Measurements from ENCODE around the gene GJA4.
"Not testable (repeated sequence)": the region's sequence is repeated elsewhere in the genome, so short reads cannot be mapped to it uniquely, and the experiment has no call there.

Gene GJA4

DNA sequence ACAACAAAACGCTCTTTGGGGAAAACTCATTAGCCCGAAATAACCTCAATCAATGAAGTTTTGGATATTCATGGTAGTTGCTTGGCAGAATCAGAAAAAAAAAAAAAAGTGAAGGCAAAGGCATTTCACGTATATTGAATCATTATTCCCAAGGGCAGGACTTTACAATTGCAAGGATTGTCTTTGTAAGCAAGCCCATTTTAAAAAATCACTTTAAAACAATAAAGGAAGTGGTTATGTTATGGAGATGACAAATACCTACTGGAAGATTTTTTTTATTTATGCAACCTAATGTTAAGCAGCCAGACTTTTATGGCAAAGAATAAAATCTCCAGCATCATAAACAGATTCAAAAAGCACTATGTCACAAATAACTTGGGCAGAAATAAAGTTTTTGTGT lies 23.9 kb upstream of the GJA4 start:
- in situ Hi-C loops (cut with MboI; ENCODE audit: low sequenced_read_pairs): no loop called here

DNA sequence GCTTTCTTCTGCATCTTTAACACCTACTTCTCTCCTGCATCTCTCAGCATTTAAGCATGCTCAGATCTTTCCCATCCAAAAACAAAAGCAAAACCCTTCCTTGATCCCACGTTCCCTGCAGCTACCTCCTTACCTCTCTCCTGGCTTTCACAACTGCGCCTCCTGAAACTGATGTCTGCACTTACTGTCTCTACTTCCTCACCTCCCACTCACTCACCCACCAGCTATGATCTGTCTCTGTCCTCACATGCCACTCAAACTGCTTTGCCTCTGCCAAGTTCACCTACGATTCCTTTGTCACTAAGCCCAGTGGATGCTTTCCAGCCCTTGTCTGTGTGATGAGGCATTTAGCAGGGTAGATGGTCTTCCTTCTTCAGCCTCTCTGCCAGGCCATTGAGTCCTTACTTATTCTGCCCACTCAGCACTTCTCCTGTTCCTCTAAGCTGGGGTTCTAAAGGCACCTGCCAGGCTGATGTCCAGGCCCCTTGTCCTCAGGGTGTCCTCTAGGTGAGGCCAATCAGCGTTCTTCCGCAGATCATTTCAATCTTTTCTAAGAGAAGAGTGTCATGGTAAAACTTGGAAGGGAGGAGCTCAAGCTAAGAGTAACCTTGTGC lies 21.8 kb upstream of the GJA4 start:
- in situ Hi-C loops (cut with MboI; ENCODE audit: low sequenced_read_pairs): no loop called here

DNA sequence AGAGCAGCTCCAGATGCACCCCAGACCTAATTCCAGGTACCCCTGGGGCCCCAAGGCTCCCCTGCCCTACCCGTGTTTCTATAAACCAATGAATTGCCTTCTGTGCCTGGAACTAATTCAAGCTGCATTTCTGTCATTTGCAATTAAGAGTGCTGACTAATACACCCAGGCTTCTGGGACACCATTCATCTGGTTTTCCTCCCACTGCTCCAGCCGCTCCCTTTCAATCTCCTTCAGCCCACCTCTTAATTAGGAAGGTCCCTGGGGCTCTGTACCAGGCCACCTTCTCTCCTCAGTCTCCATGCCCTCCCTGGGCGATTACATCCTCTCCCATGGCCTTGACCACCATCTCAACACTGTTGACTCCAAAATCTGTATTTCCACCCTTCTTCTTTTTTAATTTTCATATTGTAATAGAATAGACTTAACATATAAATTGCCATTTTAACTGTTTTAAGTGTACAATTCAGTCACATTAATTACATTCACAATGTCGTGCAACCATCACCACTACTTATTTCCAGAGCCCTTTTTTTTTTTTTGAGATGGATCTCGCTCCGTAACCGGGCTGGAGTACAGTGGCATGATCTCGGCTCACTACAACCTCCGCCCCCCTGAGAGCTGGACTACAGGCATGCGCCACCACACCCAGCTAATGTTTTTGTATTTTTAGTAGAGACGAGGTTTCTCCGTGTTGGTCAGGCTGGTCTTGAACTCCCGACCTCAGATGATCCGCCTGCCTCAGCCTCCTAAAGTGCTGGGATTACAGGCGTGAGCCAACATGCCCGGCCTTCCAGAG lies 21.0 kb upstream of the GJA4 start:
- in situ Hi-C loops (cut with MboI; ENCODE audit: low sequenced_read_pairs): no loop called here

DNA sequence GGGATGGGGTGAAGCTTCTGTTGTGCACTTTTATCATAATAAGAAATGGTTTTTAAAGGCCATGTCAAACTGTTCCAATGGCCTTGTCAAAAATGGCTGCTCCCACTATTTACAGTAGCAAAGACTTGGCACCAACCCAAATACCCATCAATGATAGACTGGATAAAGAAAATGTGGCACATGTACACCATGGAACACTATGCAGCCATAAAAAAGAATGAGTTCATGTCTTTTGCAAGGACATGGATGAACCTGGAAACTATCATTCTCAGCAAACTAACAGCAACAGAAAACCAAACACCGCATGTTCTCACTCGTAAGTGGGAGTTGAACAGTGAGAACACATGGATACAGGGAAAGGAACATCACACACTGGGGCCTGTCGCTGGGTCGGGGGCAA lies 19.7 kb upstream of the GJA4 start:
- in situ Hi-C loops (cut with MboI; ENCODE audit: low sequenced_read_pairs): not testable (repeated sequence)

DNA sequence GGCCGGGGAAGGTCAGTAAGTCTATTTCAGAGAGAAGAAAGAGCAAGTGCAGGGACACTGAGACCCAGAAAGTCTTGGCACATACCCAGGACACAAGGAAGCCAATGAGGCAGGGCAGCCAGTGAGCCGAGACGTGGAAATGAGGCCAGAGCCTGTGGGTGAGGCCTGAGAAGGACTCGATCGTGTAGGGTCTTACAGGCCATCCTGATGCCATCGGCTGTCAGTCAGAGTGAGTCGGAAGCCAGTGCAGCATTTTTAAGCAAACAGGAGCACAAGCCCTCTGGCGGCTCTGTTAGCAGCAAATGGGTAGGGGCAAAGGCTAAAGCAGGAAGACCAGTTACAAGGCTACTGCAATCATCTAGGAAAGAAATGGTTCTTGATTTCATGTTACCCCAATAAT lies 17.8 kb upstream of the GJA4 start:
- in situ Hi-C loops (cut with MboI; ENCODE audit: low sequenced_read_pairs): no loop called here

DNA sequence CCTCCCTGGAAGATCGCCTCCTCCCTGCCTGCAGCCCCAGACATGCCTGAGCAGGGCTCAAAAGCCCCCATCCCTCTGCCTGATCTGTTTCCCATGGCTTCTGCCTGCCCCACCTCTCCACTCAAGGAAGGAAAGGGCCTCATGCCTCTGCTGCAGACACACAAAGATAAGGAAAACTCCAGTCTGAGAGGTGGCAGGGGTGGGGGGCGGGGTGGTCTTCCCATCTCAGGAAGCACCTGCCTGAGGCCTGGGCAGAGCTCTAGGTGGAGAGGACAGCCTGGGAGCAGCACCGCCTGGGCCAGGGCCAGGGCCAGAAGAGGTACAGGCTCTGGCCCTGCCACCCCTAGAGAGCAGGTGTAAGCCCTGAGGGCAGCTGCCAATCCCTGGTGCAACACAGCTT lies 15.9 kb upstream of the GJA4 start:
- in situ Hi-C loops (cut with MboI; ENCODE audit: low sequenced_read_pairs): no loop called here

DNA sequence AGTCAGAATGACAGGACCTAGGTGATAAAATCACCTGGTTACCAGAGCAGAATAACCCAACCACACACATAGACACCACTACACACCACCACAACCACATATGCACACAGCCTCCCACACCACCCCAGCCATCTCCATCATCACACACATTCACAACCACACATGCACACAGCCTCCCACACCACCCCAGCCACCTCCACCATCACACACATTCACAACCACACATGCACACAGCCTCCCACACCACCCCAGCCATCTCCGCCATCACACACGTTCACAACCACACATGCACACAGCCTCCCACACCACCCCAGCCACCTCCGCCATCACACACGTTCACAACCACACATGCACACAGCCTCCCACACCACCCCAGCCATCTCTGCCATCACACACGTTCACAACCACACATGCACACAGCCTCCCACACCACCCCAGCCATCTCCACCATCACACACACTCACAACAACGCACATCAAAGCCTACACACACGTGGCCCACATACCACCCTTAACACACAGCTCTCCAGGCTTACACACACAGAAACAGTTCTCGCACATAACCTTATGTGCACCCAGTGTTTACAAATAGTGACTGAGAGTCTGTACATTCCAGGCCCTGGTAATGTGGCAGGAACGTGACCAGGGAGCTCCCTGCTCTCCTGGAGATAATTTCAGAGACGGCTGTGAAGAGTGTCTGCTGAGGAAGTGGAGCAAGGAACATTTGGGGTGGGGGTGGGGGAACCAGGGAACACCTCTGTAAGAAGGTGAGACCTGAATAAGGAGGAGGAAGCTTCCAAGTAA lies 15.1 kb upstream of the GJA4 start:
- in situ Hi-C loops (cut with MboI; ENCODE audit: low sequenced_read_pairs): no loop called here

DNA sequence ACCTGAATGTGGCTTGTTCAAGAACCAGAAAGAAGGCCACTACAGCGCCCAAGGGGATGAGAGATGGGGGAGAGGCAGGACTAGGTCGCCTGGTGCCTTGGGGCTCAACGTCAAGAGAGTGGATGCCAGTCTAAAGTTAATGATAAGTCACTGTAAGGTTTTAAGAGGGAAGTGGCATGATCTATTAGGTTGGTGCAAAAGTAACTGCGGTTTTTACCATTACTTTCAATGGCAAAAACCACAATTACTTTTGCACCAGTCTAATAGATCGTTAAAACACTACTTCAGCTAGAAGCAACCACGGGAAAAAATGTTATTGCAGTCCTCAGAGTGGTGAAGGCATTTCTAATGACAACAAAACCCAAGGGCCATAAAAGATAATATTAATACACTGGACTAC lies 14.4 kb upstream of the GJA4 start:
- in situ Hi-C loops (cut with MboI; ENCODE audit: low sequenced_read_pairs): no loop called here

DNA sequence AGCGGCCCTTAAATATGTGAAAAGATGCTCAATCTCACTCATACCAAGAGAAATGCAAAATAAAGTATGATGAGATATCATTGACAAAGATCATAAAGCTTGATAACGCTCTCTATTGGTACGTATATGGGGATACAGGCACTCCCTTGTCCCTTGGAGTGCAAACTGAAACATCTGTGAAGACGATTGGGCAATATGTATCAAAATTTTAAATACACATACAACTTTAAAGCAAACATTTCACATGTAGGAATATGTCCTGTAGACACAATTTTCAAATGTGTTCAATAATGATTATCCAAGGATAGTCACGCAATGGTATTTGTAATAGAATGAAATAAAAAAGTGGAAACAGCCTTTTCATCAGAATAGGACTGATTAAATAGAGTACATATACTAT lies 13.8 kb upstream of the GJA4 start:
- in situ Hi-C loops (cut with MboI; ENCODE audit: low sequenced_read_pairs): no loop called here

DNA sequence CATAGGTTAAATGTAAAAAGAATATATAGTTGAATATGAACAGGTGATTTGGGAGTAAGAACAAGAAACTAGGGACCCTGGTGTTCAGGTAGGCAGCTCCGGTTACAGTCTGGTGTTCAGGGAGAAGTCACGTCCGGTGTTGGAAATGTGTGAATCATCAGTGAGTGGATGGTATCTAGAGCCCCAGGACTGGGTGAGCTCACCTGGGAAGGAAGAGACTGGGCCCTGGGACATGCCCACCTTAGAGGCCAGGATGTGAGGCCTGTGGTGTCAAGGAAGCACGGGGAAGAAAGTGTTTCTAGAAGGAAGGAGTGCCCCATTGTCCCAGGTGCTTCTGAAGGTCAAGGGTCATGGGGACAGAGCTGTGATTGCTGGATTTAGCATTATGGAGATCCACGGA lies 13.3 kb upstream of the GJA4 start:
- in situ Hi-C loops (cut with MboI; ENCODE audit: low sequenced_read_pairs): no loop called here

DNA sequence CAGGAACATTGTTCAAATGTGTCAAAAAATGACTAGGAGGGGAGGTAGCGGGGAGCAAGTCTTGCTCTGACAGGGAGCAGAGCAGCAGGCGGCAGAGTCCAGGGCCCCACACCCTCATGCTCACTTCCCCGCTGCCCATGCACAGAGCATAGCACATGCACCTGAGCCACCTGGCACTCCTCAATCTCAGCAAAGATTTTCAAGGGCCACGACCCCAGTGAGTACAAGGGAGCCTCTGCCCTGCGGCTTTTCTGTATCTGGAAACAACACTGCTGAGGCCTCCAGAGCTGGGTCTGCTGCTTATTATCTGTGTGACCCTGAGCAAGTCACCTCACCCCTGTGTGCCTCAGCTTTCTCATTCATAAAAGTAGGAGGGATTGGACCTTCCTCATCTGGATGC lies 12.8 kb upstream of the GJA4 start:
- in situ Hi-C loops (cut with MboI; ENCODE audit: low sequenced_read_pairs): no loop called here

DNA sequence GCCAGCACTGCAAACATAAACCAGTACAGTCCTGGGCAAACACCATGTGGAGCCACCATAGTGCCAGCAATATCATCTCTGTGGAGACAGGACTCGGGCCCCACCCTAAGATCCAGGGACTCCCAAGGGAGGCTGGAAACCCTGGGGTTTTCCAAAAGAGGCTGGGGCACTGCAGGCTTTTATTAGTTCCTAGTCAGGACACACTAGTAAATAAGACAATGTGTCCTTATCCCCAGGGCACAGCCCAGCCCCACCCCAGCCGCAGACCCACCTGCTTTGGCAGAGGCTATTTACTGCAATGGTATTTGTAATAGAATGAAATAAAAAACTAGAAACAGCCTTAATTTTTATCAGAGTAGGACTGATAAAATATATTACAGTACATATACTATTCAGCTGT lies 12.3 kb upstream of the GJA4 start:
- in situ Hi-C loops (cut with MboI; ENCODE audit: low sequenced_read_pairs): no loop called here

DNA sequence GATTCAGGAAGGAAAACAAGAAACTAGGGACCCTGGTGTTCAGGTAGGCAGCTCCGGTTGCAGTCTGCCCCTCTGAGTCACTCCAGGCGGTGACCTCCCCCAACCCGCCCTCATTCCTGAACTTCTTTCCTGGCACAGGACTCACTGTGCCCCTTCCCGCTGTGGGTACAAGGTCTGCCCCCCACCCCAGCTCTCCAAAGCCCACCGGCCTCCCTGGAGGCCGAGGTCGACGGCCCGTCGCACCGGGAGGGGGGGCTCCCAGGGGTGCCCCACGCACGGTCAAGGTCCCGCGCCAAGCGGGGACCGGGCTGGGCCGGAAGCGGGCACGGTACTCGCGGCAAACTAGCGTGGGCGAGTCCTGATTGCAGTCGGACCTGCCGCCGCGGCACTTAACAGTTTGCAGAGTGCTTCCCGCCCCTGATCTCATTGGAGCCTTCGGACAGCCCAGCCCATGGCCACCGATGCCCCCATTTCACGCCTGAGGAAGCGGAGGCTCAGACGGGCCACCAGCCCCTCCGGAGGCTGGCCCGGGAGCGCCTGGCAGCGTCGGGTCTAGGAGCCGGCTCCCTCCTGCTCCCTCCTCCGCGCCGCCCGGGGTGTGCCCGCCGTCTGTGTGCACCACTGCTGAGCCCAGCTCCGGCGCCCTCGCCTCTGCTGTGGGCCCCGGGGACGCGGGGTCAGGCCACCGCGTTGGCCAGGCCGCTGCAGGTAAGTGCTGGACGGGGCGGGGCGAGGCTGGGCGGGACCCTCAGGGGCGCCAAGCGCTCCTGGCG lies 11.5 kb upstream of the GJA4 start, which contains the start of gene GJB3:
Gene GJB3, plus strand, starts transcription at position 144 of the 773 bp plus-strand sequence. CDS start 3,549 bp downstream, outside the sequence.
- in situ Hi-C loops (cut with MboI; ENCODE audit: low sequenced_read_pairs): no loop called here

DNA sequence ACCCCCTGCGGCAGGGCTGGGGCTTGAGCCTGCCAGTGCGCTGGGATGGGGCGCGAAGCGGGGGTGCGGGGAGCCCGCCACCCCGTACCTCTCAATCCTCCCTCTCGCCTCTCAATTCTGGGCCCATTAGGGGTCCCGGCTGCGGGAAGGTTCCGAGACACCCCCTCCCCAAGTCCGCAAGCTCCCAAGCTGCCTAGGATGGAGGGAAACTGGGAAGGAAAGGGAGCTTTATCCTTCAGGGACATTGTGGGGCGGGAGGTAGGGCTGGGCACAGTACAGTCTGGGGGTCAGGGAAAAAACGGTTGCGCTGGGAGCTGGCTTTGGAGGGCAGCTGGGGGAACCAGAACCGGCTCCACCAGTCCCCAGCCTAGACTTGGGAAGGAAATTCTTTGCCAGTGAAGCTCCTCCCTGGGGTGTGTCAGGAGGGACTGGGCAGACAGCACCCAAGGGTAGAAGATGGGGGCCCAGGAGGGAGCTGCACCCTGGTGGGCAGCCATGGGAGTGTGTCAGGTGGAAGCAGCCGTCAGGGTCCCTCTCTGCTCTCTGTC lies 10.9 kb upstream of the GJA4 start:
- in situ Hi-C loops (cut with MboI; ENCODE audit: low sequenced_read_pairs): no loop called here

DNA sequence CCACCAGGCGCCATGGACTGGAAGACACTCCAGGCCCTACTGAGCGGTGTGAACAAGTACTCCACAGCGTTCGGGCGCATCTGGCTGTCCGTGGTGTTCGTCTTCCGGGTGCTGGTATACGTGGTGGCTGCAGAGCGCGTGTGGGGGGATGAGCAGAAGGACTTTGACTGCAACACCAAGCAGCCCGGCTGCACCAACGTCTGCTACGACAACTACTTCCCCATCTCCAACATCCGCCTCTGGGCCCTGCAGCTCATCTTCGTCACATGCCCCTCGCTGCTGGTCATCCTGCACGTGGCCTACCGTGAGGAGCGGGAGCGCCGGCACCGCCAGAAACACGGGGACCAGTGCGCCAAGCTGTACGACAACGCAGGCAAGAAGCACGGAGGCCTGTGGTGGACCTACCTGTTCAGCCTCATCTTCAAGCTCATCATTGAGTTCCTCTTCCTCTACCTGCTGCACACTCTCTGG lies 8.0 kb upstream of the GJA4 start:
- in situ Hi-C loops (cut with MboI; ENCODE audit: low sequenced_read_pairs): no loop called here

DNA sequence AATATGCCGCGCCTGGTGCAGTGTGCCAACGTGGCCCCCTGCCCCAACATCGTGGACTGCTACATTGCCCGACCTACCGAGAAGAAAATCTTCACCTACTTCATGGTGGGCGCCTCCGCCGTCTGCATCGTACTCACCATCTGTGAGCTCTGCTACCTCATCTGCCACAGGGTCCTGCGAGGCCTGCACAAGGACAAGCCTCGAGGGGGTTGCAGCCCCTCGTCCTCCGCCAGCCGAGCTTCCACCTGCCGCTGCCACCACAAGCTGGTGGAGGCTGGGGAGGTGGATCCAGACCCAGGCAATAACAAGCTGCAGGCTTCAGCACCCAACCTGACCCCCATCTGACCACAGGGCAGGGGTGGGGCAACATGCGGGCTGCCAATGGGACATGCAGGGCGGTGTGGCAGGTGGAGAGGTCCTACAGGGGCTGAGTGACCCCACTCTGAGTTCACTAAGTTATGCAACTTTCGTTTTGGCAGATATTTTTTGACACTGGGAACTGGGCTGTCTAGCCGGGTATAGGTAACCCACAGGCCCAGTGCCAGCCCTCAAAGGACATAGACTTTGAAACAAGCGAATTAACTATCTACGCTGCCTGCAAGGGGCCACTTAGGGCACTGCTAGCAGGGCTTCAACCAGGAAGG lies 7.4 kb upstream of the GJA4 start:
- in situ Hi-C loops (cut with MboI; ENCODE audit: low sequenced_read_pairs): no loop called here

DNA sequence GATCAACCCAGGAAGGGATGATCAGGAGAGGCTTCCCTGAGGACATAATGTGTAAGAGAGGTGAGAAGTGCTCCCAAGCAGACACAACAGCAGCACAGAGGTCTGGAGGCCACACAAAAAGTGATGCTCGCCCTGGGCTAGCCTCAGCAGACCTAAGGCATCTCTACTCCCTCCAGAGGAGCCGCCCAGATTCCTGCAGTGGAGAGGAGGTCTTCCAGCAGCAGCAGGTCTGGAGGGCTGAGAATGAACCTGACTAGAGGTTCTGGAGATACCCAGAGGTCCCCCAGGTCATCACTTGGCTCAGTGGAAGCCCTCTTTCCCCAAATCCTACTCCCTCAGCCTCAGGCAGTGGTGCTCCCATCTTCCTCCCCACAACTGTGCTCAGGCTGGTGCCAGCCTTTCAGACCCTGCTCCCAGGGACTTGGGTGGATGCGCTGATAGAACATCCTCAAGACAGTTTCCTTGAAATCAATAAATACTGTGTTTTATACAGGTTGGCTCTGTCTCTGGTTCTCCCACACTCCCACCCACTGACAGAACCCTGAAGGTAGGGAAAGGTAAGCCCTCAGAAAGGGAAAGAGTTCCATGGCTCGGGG lies 6.8 kb upstream of the GJA4 start:
- in situ Hi-C loops (cut with MboI; ENCODE audit: low sequenced_read_pairs): no loop called here

DNA sequence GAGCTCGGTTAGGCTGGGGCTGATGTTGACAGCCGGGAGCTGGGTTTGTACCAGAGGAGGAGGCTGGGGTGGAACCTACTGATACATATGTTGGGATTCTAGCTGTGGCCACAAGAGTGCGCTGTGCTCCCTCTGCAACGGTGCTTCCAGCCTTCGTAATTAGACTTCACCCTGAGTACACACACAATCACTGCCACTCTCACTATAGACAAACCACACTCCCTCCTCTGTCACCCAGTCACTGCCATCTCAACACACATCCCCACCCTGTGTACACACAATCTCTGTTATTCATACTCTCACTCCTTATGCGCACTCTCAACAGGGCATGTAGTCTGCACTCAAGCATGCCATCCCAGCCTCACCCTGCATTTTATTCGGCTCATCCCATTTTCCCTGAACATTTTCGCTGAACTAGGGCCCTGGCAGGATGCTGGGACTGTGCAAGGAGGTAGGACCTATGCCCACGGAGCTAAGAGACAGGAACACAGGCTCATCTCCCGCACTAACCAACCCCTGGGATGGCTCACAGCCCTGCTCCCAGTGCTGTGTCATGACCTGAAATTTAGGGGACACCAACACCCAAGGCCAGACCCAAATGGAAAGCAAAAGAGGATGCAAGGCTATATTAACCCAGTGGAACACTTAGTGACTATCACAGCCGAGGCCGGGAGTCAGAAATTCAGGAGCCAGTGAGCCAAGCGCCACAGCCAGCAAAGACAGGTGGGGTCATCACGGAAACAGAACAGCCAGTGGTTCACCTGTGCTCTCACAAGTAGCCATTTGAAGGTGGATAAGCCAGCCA lies 6.1 kb upstream of the GJA4 start:
- in situ Hi-C loops (cut with MboI; ENCODE audit: low sequenced_read_pairs): no loop called here

All from HL-60/S4 (cell line).